GM19328 (cell line): ENCODE results near the gene ENTPD8.

Experiments
- ATAC-seq: cut with Tn5 transposase; IDR thresholded peaks from one replicate; pipeline ENCODE4 v1.9.1; 2021; ENCODE audit warnings: mild to moderate bottlenecking, moderate library complexity; ENCODE audit not compliant: unreplicated experiment

The ENTPD8 gene

GRCh38 chr9:137449081-137449844 lies 8.1 kb upstream of the ENTPD8 start:
- no peak for ATAC-seq

- no peak for ATAC-seq
These were observed 7.4 kb upstream of the ENTPD8 start for GRCh38 chr9:137448602-137448962.

- no peak for ATAC-seq
These were observed 6.8 kb upstream of the ENTPD8 start for GRCh38 chr9:137447722-137448601.

GRCh38 chr9:137446851-137447471 lies 5.8 kb upstream of the ENTPD8 start:
- ATAC-seq, result no peak

GRCh38 chr9:137445930-137446431 lies 4.8 kb upstream of the ENTPD8 start:
- no peak for ATAC-seq

GRCh38 chr9:137445275-137445807 lies 4.2 kb upstream of the ENTPD8 start:
- ATAC-seq, result no peak

- ATAC-seq, result no peak
These were observed 3.1 kb upstream of the ENTPD8 start for GRCh38 chr9:137444106-137444790.

GRCh38 chr9:137441935-137442321 lies 771 bp upstream of the ENTPD8 start:
- no peak for ATAC-seq

GRCh38 chr9:137439158-137439714 lies 1.9 kb downstream of the ENTPD8 start:
- ATAC-seq, result no peak

- ATAC-seq, result no peak
These were observed 2.5 kb downstream of the ENTPD8 start for GRCh38 chr9:137438591-137439157.

GRCh38 chr9:137437691-137438590 lies 3.2 kb downstream of the ENTPD8 start:
- ATAC-seq, result no peak

GRCh38 chr9:137436761-137437600 lies 4.2 kb downstream of the ENTPD8 start:
- ATAC-seq, result no peak

- no peak for ATAC-seq
These were observed 5.0 kb downstream of the ENTPD8 start for GRCh38 chr9:137435980-137436760.

GRCh38 chr9:137435381-137435891 lies 5.7 kb downstream of the ENTPD8 start:
- no peak for ATAC-seq

- ATAC-seq, result no peak
These were observed 6.4 kb downstream of the ENTPD8 start for GRCh38 chr9:137434498-137435380.

- ATAC-seq, result no peak
These were observed 7.2 kb downstream of the ENTPD8 start for GRCh38 chr9:137433916-137434431.
